Measurements from ENCODE around the gene LHPP.

Gene LHPP

DNA sequence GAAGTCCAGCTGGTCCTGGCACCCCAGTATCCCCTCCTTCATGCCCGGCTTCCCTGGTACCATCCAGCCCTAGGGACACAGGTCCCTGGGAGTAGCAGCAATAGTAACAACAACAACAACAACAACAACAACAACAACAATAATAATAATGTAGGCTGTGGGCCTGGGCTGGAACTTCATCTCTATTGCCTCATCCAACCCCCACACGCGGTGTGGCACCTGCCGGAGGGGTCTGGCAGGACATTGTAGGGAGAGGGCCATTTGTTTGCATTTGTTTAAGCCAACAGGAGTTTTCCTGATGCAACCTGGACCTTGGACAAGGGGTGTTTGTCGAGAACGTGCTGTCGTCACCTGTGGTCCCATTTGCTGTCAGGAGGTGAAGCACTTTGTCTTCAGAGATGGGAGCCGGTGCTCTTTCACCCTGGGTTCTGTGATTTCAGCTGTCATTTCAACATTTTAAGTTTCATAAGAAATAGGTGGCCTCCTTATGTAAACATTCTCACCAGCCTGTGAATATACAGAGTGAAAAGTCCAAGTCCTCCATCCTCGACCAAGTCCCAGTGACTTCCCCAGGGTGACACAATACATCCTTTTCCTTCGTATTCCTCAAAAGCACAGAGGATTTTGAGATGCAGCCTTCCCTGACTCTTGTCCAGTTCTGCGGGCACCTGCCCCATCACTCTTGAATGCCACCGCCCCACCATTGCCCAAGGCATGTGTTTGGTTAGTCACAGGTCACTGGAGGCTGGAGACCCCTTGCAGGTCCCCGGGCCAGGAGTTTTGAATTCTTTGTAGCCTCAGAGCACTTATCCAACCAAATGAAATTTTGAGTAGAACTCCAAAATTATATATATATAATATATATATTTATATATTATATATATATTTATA lies 9.2 kb downstream of the LHPP start:
- DNase-seq (ENCODE audit: low read depth in 1 of 2, low spot score in 1 of 2), result no peak

DNA sequence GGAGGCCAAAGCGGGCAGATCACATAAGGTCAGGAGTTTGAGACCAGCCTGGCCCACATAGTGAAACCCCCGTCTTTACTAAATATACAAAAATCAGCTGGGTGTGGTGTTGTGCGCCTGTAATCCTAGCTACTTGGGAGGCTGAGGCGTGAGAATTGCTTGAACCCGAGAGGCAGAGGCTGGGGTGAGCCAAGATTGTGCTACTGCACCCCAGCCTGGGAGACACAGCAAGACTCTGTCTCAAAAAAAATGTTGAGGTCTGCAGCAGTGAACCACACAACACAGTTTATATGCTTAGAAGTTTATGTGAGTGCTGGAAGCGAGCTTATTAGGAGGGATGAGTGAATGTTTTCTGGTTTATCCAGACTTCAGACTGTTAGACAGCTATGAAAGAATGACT lies 10.4 kb downstream of the LHPP start:
- no peak for DNase-seq (ENCODE audit: low read depth in 1 of 2, low spot score in 1 of 2)

DNA sequence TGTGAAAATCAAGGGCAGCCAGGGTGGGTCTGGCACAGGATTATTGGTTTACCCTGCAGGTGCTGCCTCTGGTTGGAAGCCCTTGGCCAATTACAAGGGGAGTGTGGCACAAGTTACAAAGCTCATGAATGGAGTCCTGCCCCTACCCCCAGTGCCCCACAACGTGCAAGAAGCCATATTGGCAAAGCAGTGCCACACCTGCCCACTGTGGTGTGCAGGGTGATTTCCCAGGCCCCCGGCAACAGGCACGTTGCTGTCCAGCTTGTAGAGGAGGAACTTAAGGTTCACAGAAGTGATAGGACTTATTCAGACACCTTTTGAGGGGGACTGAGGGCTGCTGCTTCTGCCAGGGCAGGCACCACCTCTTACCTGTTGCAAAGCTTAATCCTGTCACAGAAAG lies 11.4 kb downstream of the LHPP start:
- no peak for DNase-seq (ENCODE audit: low read depth in 1 of 2, low spot score in 1 of 2)

DNA sequence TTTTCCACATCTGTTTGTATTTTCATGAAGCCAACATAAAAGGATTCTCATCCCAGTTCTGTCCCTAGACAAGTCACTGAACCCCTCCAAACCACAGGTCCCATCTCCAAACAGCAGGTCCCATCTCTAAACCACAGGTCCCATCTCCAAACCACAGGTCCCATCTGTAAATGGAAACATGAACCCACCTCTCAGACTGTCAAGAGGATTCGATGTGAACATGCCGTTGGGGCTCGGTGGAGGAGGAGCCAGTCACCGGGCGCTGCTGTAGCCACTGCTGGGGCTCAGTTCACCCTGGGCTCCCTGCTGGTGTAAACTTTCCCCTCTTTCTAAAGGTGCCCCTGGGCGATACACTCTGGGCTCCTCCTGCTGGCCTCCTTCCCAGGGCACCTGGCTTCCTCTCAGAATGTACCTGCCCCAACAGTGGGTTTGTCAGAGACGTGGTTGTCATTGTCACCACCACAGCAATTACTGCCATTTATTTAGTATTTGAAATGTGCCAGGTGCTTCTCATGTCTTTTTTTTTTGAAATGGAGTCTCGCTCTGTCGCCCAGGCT lies 13.0 kb downstream of the LHPP start:
- DNase-seq (ENCODE audit: low read depth in 1 of 2, low spot score in 1 of 2), result no peak

DNA sequence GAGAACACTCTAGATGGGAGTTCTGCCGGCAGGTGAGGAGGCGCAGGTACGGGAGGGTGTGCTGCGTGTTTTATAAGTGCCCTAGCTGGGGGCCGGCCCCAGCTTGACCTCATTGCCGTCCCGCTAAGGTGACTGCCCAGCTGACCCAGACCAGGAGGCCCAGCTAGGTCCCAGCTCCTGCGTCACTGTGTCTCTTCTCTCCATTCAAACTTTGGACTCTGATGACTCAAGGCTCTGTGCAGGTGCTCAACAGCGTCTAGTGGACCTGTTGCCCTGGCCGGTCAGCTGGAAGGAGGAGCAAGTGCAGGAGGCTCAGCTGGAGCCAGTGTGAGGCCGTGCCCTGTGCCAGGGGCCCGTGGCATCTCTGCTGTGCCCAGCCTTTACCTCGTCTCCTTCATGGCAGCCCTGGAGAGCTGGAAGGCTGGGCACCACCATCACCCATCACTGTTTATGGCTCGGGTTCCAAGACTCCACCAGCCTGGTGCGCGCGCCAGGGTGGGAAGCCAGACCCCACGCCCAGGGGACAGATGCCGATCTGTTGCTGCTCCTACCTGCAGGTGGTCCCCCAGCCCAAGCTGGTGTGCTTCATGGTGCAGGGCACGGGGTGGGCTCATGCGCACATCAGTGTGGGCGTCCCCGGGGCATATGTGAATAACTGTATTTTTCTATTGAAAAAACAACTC lies 14.6 kb downstream of the LHPP start:
- DNase-seq (ENCODE audit: low read depth in 1 of 2, low spot score in 1 of 2), result no peak

DNA sequence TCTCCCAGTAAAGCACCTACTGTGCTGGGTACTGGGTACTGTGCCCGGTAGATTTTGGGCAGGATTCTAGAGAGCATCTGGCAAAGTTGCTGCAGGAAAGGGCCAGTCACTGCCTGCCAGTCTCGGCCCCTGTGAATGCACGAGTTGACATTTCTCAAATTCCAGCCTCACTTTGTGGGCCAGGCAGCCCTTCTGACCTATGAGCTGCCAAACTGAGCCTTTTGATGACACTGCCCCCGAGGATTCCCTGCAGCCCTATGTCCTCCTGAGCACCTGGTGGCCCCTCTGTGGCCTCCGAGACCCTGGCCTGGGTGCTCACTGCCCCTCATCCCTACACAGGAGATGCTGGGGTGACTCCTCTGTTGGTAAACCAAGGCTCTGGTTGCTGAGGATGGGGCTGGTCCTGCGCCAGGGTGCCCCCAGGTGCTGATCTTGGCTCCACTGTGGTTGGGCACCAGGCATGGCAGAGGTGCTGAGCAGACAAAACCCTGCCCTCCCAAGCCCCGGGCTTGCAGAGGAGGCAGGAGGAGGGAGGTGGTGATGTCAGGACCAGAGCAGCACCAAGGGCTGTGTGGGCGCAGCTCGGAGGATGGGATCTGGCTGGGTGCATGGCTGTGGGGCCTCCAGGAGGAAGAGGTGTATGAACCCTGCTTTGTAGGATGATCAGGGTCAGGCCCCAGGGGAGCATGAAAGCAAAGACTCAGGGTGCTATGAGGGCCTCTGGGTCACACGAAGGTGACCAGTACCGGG lies 16.2 kb downstream of the LHPP start:
- no peak for DNase-seq (ENCODE audit: low read depth in 1 of 2, low spot score in 1 of 2)

DNA sequence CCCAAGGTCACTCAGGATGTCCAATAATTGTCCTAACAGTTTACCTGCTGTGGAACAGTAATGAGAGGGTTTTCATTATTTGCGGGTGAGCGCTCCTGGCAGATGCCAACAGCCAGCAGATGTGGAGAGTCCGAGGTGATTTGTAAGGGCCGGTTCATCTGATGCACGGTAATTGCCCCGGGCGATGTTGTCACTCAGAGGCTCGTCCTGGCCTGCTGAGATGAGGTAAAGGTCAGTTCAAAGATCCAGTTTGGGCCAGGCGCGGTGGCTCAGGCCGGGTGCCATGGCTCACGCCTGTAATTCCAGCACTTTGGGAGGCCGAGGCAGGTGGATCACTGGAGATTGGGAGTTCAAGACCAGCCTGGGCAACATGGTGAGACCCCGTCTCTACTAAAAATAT lies 16.9 kb downstream of the LHPP start:
- no peak for DNase-seq (ENCODE audit: low read depth in 1 of 2, low spot score in 1 of 2)

DNA sequence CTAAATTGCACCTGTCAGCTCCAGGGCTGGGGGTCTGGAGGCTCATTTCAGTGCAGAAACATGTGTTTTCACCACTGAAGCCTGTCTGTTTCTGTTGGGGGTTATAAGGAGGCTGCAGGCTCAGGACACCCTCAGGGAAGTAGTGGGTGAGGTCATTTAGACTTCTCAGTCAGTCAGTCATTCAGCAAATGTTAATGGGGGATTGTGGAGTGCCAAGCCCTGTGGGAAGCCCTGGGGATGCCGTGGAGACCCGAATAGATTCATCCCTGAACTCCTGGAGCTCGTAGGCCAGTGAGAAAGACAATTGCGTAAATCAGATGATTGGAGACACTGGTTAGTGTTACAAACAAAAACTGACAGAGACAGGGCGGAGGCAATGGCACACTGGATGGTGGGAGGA lies 19.2 kb downstream of the LHPP start:
- no peak for DNase-seq (ENCODE audit: low read depth in 1 of 2, low spot score in 1 of 2)

DNA sequence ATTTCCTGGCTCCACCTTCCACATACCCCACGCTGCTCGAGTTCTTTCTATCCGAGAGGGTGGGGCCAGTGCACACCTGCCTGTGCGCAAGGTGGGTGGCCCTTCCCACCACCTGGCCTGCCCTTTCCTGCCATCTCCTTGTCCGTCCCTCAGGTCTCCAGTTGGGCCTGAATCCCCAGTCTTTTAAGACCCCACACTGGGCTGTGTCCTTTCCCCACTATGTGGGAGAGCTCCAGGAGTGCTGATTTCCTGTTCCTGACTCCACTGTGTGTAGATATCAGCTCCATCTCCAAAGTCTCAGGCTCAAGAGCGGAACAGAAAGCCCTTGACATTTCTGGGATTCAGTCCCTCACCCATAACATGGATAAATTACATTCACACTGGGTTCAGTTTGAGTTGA lies 20.1 kb downstream of the LHPP start:
- DNase-seq (ENCODE audit: low read depth in 1 of 2, low spot score in 1 of 2), result no peak

DNA sequence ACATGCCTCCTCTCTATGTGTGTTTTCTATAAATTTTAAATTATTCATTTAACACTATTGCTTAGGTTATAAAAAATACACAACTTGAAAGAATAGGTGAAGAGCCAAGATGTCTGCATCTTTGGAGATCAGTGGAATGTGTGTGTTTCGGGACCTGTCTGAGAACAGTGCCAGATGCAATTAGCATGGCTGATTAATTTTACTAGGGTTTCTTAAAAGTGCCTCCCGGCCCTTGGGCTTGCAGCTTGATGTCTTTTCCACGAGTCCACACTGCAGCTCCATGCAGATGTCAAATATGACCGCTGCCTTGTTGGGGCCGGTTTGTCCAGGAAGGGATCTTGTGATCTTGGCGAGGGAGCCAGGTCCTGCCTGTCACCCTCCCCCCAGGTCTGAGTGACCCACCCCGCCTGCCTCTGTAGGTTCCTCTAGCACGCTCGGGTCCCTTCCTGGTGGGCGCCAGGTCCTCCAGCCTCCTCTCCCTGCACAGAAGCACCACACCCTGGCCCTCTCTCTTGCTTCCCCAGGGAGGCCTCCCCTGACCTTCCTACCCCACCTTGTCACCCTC lies 20.7 kb downstream of the LHPP start:
- DNase-seq (ENCODE audit: low read depth in 1 of 2, low spot score in 1 of 2), result no peak

DNA sequence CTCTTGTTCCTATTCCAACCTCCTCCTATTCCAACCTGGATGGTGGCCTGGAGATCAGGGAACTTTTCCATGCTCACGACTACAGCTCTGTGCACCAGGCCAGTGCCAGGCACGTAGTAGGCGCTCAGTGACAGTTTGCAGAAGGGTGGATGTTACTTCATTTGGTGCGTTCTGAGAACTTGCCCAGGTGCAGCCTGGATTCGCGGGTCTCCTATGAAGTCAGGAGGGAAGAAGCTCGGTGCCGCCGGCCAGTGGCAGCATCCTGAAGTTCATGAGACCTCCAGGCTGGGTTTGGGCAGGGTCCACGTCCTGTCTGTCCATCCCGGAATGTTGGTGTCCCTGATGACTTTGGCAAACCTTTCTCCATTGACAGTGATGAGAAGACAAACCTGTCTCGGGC lies 21.3 kb downstream of the LHPP start:
- no peak for DNase-seq (ENCODE audit: low read depth in 1 of 2, low spot score in 1 of 2)

DNA sequence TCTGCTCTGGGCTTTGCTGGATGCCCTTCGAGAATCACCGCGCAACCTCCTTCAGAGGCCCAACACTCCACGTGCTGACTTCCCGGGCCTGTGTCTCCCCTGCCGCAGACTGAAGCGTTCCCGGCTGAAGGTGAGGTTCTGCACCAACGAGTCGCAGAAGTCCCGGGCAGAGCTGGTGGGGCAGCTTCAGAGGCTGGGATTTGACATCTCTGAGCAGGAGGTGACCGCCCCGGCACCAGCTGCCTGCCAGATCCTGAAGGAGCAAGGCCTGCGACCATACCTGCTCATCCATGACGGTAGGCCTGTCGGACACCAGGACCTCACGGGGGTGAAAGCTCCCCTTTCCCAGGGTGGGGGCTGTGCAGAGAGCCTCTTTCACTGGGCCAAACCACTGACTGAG lies 22.4 kb downstream of the LHPP start:
- no peak for DNase-seq (ENCODE audit: low read depth in 1 of 2, low spot score in 1 of 2)

DNA sequence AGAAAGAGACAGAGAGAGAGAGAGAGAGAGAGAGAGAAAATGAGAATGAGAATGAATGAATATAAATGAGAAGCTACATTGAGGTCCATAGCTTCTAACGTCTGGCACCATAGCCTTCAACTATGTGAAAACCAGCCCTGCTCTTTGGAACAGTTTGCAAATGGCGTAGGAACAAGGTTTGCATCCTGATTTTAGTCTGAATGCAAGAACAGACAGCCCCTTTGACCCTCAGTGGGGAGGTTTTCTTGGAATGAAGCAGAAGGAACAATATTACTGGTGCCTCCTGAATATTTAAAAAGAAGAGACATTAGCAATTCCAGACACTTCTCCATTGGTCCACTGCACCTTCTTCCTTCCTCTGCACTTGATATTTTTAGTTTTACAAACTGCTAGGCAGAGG lies 23.0 kb downstream of the LHPP start:
- no peak for DNase-seq (ENCODE audit: low read depth in 1 of 2, low spot score in 1 of 2)

DNA sequence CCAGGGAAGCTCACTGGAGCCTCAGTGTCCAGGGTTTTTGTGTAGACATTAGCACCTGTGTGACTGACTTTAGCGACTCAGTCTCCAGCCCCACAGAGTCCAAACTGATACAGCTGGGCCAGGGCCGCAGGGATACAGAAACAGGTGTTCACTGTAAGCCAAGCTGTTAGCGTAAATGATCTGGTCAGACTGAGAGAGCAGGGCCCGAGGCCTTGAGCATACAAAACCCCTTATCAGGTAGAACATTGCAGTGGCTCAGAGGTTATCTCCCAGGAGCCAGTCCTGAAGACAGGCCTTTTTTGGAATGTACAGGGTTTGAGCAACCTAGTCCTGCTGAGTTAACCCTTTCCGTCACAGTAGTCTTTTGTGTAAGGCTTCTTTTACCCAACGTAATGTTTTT lies 25.0 kb downstream of the LHPP start:
- no peak for DNase-seq (ENCODE audit: low read depth in 1 of 2, low spot score in 1 of 2)

DNA sequence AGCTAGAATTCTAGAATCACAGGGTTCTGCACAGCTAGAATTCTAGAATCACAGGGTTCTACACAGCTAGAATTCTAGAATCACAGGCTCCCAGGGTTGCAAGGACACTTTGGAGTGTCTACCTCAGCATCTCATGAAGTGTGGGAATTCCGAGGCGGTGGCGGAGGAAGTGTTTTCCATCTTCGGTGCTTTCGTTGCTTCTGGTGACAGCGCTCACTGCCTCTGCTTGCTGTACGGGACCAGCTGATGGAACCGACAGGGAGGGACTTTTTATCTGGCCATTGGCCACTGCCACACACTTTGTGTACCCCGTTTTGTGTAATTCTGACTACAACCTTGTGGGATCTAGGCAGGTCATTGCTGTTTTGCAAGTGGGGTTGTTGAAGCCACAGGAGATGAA lies 29.5 kb downstream of the LHPP start:
- DNase-seq (ENCODE audit: low read depth in 1 of 2, low spot score in 1 of 2), result no peak

DNA sequence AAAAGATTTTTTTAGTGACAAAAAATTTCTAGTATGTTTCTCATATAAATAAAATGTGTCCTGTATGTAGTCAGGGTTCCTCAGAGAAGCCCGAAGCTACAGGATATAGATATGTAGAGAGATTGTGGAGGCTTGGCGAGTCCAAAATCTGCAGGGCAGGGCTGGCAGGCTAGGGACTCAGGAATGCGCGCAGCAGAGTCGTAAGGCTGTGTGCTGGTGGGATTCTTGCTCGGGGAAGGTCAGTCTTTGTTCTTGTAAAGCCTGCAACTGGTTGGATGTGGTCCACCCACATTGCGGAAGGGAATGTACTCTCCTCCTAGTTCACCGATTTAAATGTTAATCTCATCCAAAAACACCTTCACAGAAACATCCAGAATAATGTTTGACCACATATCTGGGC lies 30.6 kb downstream of the LHPP start:
- no peak for DNase-seq (ENCODE audit: low read depth in 1 of 2, low spot score in 1 of 2)

DNA sequence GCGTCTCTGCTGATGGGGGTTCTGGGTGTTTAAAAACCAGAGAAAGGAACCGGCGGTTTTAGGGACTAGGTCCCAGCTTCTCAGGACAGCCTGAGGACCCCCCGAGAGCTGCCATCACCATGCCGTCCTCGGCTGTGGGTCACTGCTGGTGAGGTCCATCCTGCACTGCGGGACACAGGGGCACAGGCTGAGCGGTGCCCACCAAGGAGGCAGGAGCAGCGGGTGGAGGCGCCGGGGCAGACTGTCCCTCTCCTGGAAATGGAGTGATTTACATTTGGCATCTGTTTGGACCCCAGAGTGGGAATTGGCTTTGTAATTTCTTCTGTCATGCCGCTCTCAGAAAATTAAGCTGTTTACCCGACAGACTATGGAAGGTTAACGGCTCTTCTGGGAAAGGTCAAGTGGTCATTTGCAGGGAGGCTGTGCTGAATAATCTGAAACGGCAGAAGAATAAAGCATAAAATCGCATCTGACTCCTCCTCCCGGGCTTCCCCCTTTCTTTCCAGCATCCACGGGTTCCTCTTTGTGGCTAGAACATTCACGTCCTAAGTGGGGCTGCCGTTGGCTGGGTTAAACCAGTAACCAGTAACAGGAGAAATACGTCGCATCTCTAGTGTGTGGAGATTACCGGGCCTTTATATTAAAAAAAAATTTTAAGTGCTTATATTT lies 31.7 kb downstream of the LHPP start:
- no peak for DNase-seq (ENCODE audit: low read depth in 1 of 2, low spot score in 1 of 2)

DNA sequence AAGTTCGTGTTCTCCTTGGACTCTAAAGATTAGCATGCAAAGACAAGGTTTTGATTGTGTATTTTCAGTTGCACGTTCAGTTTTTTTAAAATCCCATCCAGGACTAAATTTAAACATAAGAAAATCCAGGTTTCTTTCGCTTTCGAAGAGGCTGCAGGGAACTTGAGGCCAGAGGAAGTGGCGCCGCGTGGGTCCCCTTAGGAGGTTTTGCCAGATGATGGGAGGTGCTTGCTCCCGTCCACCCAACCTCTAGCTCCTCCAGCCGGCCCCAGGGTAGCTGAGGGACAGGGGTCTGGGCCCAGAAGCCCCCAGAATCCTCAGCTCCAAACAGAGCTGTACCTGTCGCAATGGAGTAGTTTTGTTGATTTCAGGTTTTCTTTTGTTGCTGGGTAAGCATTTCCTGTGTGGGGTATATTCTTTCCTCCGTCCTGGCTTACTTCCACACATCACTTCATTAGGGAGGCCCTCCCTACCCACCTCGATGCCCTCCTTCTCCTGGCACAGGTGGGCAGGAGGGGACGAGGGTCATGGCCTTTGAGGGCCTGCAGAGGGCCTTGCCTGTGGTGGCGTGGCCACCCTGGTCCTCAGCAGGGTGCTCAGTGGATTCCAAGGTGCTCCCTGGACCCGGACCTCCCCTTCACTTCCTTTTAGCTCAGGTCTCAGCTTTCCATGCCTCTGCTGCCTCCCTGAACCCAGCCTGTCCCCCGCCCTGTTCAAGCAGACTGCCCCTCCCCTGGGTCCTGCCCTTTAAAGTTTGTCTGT lies 32.6 kb downstream of the LHPP start:
- no peak for DNase-seq (ENCODE audit: low read depth in 1 of 2, low spot score in 1 of 2)

DNA sequence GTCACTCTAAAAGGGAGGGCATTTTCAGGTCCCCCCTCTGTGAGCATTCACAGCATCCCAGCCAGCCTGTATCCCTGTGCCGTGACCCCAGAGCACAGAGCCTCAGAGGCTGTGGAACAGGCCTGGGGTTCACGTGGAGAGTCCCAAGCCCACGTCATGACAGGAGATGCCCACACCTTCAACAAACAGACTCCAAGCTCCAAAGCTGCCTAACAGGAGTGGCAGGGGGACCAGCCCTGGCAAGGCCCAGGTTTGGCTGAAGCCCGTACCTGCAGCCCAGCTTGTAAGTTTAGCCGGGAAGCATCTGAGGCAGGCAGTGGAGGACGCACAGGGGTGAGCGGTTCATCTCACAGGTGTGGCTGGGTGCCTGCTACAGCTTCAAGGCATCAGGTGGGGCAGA lies 33.5 kb downstream of the LHPP start:
- DNase-seq (ENCODE audit: low read depth in 1 of 2, low spot score in 1 of 2), result no peak

DNA sequence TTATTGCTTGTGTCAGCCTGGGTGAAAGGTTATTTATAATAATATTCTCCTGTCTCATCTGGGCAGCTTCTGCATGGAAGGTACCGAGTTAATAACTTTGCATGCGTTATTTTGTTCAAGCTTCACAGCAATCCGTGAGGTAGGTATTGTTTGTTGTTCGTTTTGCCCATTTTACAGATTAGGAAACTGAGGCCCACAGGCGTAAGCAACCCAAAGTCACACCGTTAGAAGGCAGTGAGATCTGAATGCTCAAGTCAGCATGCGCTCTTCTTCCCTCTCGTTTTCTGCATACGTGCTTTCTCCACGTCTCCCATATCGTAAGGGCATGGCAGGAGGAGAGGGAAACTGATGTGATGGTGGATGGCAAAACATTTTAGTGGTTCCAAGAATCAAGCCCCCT lies 34.1 kb downstream of the LHPP start:
- DNase-seq (ENCODE audit: low read depth in 1 of 2, low spot score in 1 of 2), result no peak
